Myocyte (in vitro differentiated cells): Measurements from ENCODE around the gene GATA2. TPM values are rescaled to one million over a fixed set of nuclear protein-coding genes. Genes with fewer than 3 reads are reported as not detected.

ENCODE experiments used
- DNase-seq: peaks from one replicate; pipeline ENCODE4 v3.0.0-alpha.2; 2012; ENCODE audit warnings: low read depth
- total RNA-seq: library from RNA; depleted of rRNA; stranded (reverse); fragments of >200 nt; gene quantifications from 2 replicates; pipeline ENCODE4 v1.2.3, GENCODE V29; 2014

Gene GATA2
- total RNA-seq, 1 donor from 2014 or later, result not detected

GRCh38 chr3:128476659-128477058, 16.3 kb downstream of the GATA2 start:
- no peak for DNase-seq

GRCh38 chr3:128475355-128475754, 17.6 kb downstream of the GATA2 start:
- no peak for DNase-seq

DNA sequence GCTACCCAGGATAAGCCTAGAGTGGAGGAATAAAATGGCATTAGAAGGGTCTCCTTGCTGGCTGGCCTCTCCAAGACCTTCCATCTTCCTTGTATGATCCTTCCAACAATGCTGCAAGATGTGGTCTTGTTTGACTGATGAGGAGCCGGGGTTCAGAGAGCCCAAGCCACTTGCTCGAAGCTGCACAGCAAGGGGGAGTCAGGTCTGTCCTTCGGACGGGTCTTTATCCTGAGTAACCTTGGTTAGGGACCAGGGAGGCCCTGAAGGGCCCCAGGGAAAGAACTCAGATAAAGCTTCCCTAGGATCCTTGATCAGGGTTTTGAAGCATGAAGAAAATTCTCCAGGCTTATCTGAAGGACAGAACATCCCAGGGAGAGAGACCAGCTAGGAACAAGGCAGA, 19.3 kb downstream of the GATA2 start:
- no peak for DNase-seq

- DNase-seq, result peak; percentile 28
Measured at GRCh38 chr3:128473180-128473519, 19.9 kb downstream of the GATA2 start.

DNA sequence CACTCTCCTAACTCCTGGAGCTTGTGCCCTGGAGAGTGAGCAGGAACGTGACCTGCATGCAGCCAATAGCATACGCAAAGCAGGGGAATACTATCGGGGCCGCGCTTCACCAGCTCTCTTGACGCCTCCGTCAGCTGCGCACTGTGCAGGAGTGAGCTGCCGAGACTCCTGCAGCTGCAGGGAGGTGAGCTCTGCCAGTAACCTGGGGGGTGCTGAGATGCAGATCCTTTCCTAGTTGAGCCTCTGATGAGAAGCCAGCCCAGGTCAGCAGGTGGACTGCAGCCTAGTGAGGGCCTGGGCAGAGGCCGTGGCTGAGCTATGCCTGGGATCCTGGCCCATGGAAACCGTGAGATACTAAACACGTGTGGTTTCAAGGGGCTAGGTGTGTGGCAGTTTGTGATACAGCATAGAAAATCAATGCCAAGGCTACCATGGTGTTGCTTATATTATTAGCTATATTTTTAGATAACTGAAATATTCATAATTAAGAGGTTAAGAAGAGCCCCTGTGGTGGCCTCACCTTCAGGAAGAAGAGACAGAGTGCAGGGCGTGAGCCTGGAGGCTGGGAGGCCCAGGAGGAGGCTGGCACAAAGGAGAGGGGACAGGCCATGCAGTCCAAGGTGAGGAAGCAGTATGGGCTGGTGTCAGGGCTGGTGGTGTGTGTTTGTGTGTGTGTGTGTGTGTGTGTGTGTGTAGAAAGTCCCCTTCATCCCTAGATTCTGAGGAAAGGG, 20.4 kb downstream of the GATA2 start:
- no peak for DNase-seq

- DNase-seq, result no peak
Measured at GRCh38 chr3:128471720-128472119, 21.3 kb downstream of the GATA2 start.

- no peak for DNase-seq
Measured at GRCh38 chr3:128471110-128471509, 21.9 kb downstream of the GATA2 start.

DNA sequence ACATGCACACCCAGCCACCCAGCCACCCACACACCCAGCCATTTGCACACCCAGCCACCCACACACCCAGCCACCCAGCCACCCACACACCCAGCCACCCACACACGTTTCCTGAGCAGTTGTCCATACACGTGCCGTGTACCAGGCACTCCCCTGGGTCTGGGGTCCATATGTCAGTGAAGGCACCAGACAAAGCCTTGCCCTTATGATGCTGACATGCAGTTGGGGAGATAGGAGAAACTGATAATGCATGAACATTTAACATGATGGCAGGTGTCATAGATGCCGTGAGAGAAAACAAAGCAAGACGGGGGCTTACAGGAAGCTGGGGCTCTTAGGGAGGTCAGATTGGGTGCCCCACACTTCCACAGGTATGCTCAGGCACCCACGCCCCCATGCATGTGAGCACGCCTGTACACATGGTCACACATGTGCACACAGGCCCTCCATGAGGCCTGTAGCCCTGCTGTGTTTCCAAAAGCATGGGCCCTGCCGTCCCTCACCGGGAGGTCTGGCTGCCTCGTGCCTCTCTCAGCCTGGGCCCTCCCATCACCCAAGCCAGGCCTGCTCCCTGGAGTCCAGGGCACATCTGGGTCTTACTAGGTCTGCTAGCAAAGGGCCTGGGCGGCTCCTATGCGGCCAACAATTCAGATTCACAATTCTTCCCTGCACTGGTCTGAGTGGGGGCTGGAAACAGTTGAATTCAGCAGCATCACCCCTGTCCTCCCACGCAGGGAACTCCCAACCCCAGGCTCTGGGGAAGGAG, 22.7 kb downstream of the GATA2 start:
- no peak for DNase-seq

GRCh38 chr3:128469556-128469955, 23.4 kb downstream of the GATA2 start:
- no peak for DNase-seq

DNA sequence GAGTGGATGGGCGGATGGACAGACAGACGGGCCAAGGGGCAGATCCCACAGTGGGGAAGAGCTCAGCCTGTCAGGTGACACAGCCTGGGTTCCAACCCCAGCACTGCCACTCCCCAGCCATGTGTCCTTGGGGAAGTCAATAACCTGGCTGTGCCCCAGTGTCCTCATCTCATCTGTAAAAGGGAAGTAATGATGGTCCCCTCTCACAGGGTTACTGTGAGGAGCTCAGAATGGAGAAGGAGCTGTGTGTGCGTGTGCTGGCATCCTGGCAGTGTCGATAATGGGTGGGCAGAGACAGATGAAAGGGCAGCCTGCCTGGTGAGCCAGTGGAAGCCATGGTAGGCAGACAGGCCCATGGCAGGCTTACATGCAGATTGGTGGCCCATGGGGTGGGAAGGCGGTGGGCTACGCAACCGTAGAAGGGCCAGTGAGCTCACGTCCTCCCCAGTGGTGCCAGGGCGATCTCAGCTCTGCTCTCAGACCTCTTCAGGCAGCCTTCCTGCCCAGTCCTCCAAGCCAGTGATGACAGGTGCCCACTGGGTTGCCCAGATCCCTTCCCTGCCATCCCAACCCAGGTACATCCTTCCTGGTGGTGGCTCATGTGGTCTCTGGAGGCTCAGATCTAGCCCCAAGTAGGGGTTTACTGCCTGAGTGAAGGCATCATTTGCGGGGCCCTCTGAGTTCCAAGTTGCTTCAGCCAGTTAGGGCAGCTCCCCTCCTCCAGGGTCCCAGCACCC, 24.0 kb downstream of the GATA2 start:
- no peak for DNase-seq

DNA sequence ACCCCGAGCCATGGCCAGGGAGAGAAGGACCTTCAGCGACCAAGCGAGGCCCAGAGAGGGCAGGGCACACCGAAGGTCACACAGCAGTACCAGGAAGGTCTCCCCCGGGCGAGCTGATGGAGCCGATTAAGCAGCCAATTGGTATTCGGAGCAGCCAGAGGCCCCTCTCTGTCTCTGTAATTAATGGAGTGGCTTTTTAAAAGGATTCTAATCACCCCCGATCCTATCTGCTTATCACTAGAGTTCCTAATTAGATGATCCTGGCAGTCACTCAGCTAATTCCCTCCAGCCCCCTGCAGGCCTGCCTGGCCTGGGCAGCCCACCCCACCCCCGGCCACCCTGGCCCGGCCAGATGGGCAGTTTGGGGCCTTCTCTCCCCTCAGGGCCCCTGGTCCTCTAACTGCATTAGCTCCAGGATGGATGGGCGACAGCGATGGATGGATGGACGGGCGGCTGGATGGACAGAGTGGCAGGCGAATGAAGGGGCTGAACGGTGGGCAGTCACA, 24.7 kb downstream of the GATA2 start:
- no peak for DNase-seq

DNA sequence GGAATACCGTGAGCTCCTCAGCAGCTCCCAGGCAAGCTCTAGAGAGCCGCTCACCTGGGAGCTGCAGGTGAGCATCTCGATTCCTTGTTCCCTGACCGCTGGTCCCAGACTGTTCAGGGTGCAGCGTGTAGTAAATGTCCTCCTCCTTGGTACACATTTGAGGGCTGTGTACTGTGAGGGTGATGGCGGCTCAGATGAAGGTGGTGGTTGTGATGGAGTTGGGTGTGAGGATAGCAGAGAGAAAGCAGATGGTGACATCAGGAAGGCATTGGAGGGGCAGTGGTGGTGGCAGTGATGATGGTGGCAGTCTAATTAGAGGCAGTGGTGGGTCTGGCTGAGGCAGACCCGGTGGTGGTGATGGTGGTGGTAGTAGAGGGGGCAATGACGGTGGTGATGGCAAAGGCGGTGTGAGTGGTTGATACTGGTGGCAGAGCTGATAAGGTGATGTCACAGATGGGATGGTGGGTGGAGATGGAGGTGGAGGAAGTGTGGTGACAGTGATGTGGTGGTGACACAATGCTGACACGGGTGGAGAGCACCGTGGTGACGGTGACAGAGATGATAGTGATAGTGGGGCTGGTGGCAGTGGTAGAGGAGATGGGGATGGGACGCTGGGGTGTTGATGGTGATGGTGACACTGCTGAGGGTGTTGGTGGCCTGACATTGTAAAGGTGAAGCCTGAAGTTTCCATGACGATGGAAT, 26.0 kb downstream of the GATA2 start, which contains the start of gene DNAJB8:
Gene DNAJB8 (minus strand): TSS at position 51 of the 702 bp plus-strand sequence. CDS start 3,645 bp downstream, outside the sequence.
- DNase-seq, result no peak

DNA sequence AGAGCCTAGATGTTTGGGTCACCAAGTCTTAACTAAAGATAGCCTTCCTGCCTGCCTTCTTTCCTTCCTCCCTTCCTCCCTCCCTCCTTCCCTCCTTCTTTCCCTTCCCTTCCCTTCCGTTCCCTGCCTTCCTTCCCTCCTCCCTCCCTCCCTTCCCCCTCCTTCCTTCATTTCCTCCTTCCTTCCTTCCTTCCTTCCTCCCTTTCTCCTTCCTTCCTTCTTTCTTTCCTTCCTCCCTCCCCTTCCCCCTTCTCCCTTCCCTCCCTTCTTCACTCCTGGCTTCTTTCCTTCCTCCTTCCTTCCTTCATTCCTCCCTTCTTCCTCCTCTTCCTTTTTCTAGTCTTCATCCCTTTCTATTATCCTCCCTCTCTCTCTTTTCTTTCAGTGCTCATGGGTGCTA, 28.3 kb downstream of the GATA2 start:
- DNase-seq, result no peak

DNA sequence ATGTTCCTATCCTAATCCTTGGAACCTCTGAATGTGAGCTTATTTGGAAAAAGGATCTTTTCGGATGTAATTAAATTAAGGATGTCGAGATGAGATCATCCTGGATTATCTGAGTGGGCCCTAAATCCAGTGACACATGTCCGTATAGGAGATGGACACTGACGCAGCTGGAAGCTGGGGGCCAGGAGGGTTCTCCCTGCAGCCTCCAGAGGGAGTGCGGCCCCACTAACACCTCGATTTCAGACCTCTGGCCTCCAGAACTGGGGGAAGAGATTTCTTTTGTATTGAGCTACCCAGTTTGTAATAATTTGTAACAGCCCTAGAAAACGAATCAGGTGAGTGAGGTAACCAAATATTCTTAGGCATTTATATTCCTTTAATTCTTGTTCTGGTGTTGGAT, 28.8 kb downstream of the GATA2 start:
- DNase-seq, result no peak

GRCh38 chr3:128463771-128464170, 29.2 kb downstream of the GATA2 start:
- no peak for DNase-seq

- DNase-seq, result no peak
Measured at GRCh38 chr3:128463354-128463753, 29.6 kb downstream of the GATA2 start.

DNA sequence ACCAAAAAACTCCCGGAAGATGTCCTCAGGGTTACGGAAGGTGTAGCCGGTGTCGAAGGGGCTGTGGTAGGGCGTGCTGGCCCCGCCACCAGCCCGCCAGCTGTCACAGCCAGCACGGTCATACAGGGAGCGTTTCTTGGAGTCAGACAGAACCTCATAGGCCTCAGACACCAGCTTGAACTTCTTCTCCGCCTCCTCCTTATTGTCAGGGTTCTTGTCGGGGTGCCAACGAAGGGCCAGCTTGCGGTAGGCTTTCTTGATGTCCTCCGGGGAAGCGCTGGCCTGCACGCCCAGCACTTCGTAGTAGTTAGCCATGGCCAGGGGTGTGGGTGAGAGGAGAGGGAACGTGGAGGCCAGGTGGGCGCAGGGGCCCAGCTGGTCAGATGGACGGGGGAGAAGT, 30.1 kb downstream of the GATA2 start:
- DNase-seq, result no peak

DNA sequence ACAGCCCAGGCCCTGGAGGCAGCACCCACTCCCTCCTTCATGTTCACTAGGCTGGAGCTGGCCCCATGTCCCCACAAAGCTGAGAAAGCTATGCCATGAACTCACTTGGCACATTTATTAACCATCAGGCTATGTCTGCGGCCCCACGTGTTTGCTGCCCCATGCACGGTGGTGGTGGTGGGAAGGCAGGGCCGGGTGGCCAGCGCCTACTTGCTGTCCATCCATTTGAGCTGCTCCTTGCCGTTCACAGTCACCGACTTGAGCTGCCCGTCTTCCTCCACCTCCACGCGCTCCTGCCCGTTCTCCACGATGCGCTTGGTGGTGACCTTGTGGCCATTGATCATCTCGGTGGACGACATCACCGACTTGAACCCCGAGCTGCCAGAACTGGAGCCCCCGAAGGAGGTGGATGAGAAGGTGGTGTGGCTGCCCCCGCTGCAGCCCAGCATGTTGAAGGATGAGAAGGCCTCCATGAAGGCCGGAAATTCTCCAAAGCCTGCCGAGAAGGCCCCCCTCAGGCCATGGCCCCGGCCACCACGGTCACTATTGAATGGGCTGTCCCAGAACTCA, 30.6 kb downstream of the GATA2 start:
- no peak for DNase-seq

- no peak for DNase-seq
Measured at GRCh38 chr3:128461731-128462130, 31.3 kb downstream of the GATA2 start.

- no peak for DNase-seq
Measured at GRCh38 chr3:128459461-128459820, 33.6 kb downstream of the GATA2 start.
